ENCODE results near the gene GRAMD1B. TPM values are rescaled to one million over a fixed set of nuclear protein-coding genes. Genes with fewer than 3 reads are reported as not detected.

Gene GRAMD1B
- total and polyA plus RNA-seq, 2 donors (not counting 1 experiment from before 2014, with no cell fraction given): 0.58 to 11.6 TPM

DNA sequence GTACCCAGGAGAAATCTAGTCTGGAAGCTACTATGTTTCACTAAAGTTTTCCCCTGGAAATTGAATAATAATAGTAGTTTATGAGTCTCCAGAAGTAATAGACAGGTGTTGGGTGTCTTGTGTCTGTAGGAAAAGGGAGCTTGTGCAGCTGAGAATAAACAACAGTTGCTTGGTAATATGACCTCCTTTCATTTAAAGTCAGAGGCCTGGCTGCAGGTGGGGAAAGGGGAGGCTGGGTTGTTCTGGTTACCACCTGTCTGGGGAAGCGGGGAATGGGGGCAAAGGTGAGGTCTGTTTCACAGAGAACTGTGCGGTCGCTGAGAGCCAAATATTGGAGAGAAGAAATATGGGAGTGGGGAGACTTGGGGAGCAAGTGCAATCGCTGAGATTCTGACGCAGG lies 3.3 kb upstream of the GRAMD1B start:
- Histone ChIP-seq H3K36me3 (replicated peaks in 1 of 2; ENCODE audit: control extremely low read depth in 1 of 2, control insufficient read depth in 1 of 2, extremely low read depth in 1 of 2, insufficient read depth in 2 of 2, low read length in 1 of 2) (no peaks in the 10 kb centered on the region), H3K27me3 (replicated peaks in 1 of 4; ENCODE audit: control extremely low read depth in 1 of 4, control insufficient read depth in 3 of 4, insufficient read depth in 4 of 4, low read length in 3 of 4) (peaks cover 0 to 9% (median under 1%) of the 10 kb centered on the region in 4 experiments), H3K79me2 (ENCODE audit: control insufficient read depth, insufficient read depth, low read length) (no peaks in the 10 kb centered on the region), H3K9ac (ENCODE audit: low read length) (no peak overlapping the region), H4K20me1 (ENCODE audit: control insufficient read depth, insufficient read depth, low read length, poor library complexity, severe bottlenecking) (no peaks in the 10 kb centered on the region), H2AFZ (ENCODE audit: insufficient read depth, low read depth, low read length, poor library complexity, severe bottlenecking) (no peak overlapping the region), H3K4me1 (ENCODE audit: control insufficient read depth in 2 of 2, insufficient read depth in 2 of 2, low read length in 2 of 2) (peaks cover 0 to 6% of the 10 kb centered on the region in 2 donors), H3K4me3 (ENCODE audit: control extremely low read depth in 1 of 5, extremely low read depth in 1 of 5, insufficient read depth in 1 of 5, low read depth in 2 of 5, low read length in 4 of 5) (no peak overlapping the region), H3K27ac (ENCODE audit: low read length in 2 of 2) (no peak overlapping the region), H3K4me2 (replicated peaks; ENCODE audit: low read depth, low read length, poor library complexity, severe bottlenecking) (no peak overlapping the region), H3K9me3 (ENCODE audit: control extremely low read depth in 1 of 3, control insufficient read depth in 2 of 3, insufficient read depth in 1 of 3, low read length in 2 of 3) (no peaks in the 10 kb centered on the region)
- POLR2A ChIA-PET: no interaction called here
- Mint-ChIP-seq H3K9me3 (ENCODE audit: insufficient read depth) (no peaks in the 10 kb centered on the region), H3K4me1 (peaks cover 12% of the 10 kb centered on the region), H3K27me3 (peaks cover 34% of the 10 kb centered on the region), H3K4me3 (no peak overlapping the region), H3K27ac (no peak overlapping the region)
- no peak for DNase-seq
- intact Hi-C loops (cut with micrococcal nuclease): no loop called here
- WGBS (ENCODE audit: insufficient coverage): 96% methylated on average over 5 of the region's 5 CpGs
- CTCF ChIA-PET: interaction anchor here (0.8 to 1.3 kb wide), 2 partner anchors 14 to 19 kb away, joined by 3 read pairs; no protein-coding TSS in a partner anchor
- TF ChIP-seq, protein P1, sequence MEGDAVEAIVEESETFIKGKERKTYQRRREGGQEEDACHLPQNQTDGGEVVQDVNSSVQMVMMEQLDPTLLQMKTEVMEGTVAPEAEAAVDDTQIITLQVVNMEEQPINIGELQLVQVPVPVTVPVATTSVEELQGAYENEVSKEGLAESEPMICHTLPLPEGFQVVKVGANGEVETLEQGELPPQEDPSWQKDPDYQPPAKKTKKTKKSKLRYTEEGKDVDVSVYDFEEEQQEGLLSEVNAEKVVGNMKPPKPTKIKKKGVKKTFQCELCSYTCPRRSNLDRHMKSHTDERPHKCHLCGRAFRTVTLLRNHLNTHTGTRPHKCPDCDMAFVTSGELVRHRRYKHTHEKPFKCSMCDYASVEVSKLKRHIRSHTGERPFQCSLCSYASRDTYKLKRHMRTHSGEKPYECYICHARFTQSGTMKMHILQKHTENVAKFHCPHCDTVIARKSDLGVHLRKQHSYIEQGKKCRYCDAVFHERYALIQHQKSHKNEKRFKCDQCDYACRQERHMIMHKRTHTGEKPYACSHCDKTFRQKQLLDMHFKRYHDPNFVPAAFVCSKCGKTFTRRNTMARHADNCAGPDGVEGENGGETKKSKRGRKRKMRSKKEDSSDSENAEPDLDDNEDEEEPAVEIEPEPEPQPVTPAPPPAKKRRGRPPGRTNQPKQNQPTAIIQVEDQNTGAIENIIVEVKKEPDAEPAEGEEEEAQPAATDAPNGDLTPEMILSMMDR (IDR thresholded peaks at IDR 0.05): no peak
- no peak for TF ChIP-seq EZH2 (IDR thresholded peaks at IDR 0.05; ENCODE audit: borderline replicate concordance, insufficient read depth, low read depth, low read length, poor library complexity, severe bottlenecking)
- no peak for ATAC-seq (ENCODE audit: low read depth)

DNA sequence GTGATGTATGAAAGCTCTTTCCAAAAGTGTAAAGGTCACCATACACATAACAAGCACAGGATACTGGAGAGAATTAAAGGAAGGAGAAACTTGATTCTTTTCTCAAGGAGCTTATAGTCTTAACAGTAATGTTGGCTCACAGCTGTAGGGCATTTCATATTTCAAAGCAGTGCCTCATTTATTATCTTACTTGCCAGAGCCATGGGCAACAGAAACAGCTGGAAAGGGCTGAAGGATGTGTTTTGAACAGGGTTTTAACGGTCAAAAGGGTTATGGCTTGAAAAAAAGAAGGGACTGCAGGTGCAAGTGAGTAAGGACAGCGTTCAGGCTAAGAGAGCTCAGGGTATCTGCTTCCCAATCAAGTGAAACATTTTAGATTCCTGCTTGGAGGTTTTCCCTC lies 2.7 kb upstream of the GRAMD1B start:
- ATAC-seq (ENCODE audit: low read depth): no peak
- H3K9me3 Mint-ChIP-seq (ENCODE audit: insufficient read depth): no peaks in the 10 kb centered on the region
- Histone ChIP-seq H3K4me2 (replicated peaks; ENCODE audit: low read depth, low read length, poor library complexity, severe bottlenecking) (no peak overlapping the region), H3K27ac (ENCODE audit: low read length in 2 of 2) (no peak overlapping the region), H3K9me3 (ENCODE audit: control extremely low read depth in 1 of 3, control insufficient read depth in 2 of 3, insufficient read depth in 1 of 3, low read length in 2 of 3) (no peaks in the 10 kb centered on the region), H3K9ac (ENCODE audit: low read length) (no peak overlapping the region), H4K20me1 (ENCODE audit: control insufficient read depth, insufficient read depth, low read length, poor library complexity, severe bottlenecking) (no peaks in the 10 kb centered on the region), H3K4me3 (ENCODE audit: control extremely low read depth in 1 of 5, extremely low read depth in 1 of 5, insufficient read depth in 1 of 5, low read depth in 2 of 5, low read length in 4 of 5) (no peak overlapping the region), H3K27me3 (replicated peaks in 1 of 4; ENCODE audit: control extremely low read depth in 1 of 4, control insufficient read depth in 3 of 4, insufficient read depth in 4 of 4, low read length in 3 of 4) (peaks cover 0 to 9% (median 2%) of the 10 kb centered on the region in 4 experiments), H3K4me1 (ENCODE audit: control insufficient read depth in 2 of 2, insufficient read depth in 2 of 2, low read length in 2 of 2) (peaks cover 0 to 6% of the 10 kb centered on the region in 2 donors), H3K79me2 (ENCODE audit: control insufficient read depth, insufficient read depth, low read length) (no peaks in the 10 kb centered on the region), H3K36me3 (replicated peaks in 1 of 2; ENCODE audit: control extremely low read depth in 1 of 2, control insufficient read depth in 1 of 2, extremely low read depth in 1 of 2, insufficient read depth in 2 of 2, low read length in 1 of 2) (no peaks in the 10 kb centered on the region), H2AFZ (ENCODE audit: insufficient read depth, low read depth, low read length, poor library complexity, severe bottlenecking) (no peak overlapping the region)
- peaks cover 12% of the 10 kb centered on the region for H3K4me1 Mint-ChIP-seq
- no peak overlapping the region for H3K27ac Mint-ChIP-seq
- H3K4me3 Mint-ChIP-seq: no peak overlapping the region
- ChIA-PET CTCF (interaction anchor here (0.8 to 1.3 kb wide), 2 partner anchors 15 to 20 kb away, joined by 3 read pairs; no protein-coding TSS in a partner anchor), POLR2A (no interaction called here)
- DNase-seq: no peak
- TF ChIP-seq, protein P1 (IDR thresholded peaks at IDR 0.05): no peak
- TF ChIP-seq EZH2 (IDR thresholded peaks at IDR 0.05; ENCODE audit: borderline replicate concordance, insufficient read depth, low read depth, low read length, poor library complexity, severe bottlenecking): no peak
- intact Hi-C loops (cut with micrococcal nuclease): no loop called here
- 90% methylated on average over 2 of the region's 2 CpGs for WGBS (ENCODE audit: insufficient coverage)
- H3K27me3 Mint-ChIP-seq: peaks cover 34% of the 10 kb centered on the region
